RWPE1 (cell line): Measurements from ENCODE around the gene OMA1.

ENCODE experiments used
- CTCF ChIA-PET: fragments of 350-600 bp; sonication (Branson Sonifier 250); formaldehyde crosslinking; extraction: SDS; loops from one replicate; lab custom pipeline; 2021; lab: Yijun Ruan, JAX
- POLR2A ChIA-PET: fragments of 400-600 bp; formaldehyde crosslinking; extraction: SDS; loops from one replicate; lab custom pipeline; 2020; ENCODE audit warnings: antibody characterized with exemption; ENCODE audit not compliant: low non-redundant PET; lab: Yijun Ruan, JAX
- DNase-seq: peaks from one replicate; pipeline ENCODE4 v3.0.0; 2012; ENCODE audit warnings: low spot score
- H3K27ac ChIP-seq: fragments of 450-650 bp; 2 replicates; pipeline ENCODE4 v1.5.1; 2017
- TF ChIP-seq, protein P1 (sequence below): fragments of 450-650 bp; conservative IDR thresholded peaks from 2 replicates; pipeline ENCODE4 v1.5.1; 2017; ENCODE audit warnings: low read depth, mild to moderate bottlenecking

OMA1 gene

DNA sequence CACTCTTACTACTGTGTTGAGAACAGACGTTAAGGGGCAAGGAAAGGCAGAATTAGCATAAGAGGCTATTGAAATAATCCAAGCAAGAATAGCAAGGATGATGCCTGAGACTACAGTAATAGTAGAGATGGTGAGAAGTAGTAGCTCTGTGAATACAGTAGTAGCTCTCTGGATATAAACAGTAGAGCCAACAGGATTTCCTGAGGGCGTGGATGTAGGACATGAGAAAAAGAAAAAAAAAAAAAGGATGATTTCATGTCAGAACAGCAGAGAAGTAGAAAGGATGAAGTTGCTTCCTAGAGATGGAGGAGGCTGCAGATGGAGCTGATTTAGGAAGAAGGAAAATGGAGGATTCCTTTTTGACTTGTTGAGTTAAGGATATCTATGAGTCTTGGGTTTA, 112.3 kb downstream of the OMA1 start:
- no peak for DNase-seq
- H3K27ac ChIP-seq: no peak overlapping the region
- TF ChIP-seq, protein P1, sequence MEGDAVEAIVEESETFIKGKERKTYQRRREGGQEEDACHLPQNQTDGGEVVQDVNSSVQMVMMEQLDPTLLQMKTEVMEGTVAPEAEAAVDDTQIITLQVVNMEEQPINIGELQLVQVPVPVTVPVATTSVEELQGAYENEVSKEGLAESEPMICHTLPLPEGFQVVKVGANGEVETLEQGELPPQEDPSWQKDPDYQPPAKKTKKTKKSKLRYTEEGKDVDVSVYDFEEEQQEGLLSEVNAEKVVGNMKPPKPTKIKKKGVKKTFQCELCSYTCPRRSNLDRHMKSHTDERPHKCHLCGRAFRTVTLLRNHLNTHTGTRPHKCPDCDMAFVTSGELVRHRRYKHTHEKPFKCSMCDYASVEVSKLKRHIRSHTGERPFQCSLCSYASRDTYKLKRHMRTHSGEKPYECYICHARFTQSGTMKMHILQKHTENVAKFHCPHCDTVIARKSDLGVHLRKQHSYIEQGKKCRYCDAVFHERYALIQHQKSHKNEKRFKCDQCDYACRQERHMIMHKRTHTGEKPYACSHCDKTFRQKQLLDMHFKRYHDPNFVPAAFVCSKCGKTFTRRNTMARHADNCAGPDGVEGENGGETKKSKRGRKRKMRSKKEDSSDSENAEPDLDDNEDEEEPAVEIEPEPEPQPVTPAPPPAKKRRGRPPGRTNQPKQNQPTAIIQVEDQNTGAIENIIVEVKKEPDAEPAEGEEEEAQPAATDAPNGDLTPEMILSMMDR: no peak
- CTCF ChIA-PET: interaction anchor here (0.6 kb wide), 1 partner anchor 715 kb away, joined by 3 read pairs; no protein-coding TSS in a partner anchor
- POLR2A ChIA-PET: no interaction called here

DNA sequence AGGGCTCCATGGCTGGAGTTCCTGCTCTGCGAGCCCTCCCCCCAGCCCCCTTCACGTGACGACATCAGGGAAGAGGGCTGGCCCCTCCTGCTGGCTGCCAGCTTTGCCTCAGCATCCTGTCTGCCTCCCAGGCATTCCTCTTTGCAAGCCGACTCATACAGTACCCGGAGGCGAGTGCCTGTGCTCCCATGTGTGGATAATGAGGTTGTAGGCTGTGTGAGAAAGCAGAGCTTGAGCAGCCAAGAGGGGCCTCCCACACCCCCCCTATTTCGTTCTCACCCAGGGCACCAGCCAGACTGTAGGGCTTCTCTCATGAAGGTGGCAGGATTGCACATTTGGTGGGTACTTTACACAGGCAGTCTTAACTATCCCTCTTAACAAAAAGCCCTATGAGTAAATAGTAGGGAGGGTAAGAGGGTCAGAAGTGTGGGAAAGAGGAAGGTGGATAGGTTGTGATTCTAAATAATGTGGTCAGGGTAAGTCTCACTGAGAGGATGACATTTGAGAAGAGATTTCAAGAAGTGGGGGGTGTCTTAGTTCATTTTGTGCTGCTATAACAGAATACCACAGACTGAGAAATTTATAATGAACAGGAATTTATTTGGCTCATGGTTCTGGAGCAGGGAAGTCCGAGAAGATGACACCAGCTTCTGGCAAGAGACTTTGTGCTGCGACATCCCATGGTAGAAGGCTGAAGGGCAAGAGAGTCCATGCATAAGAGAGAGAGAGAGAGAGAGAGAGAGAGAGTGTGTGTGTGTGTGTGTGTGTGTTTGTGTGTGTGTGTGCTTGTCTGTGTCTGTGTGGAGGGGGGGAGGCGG, 113.5 kb downstream of the OMA1 start:
- DNase-seq: no peak
- TF ChIP-seq, protein P1: no peak
- POLR2A ChIA-PET: no interaction called here
- no peak overlapping the region for H3K27ac ChIP-seq
- CTCF ChIA-PET: no interaction called here

DNA sequence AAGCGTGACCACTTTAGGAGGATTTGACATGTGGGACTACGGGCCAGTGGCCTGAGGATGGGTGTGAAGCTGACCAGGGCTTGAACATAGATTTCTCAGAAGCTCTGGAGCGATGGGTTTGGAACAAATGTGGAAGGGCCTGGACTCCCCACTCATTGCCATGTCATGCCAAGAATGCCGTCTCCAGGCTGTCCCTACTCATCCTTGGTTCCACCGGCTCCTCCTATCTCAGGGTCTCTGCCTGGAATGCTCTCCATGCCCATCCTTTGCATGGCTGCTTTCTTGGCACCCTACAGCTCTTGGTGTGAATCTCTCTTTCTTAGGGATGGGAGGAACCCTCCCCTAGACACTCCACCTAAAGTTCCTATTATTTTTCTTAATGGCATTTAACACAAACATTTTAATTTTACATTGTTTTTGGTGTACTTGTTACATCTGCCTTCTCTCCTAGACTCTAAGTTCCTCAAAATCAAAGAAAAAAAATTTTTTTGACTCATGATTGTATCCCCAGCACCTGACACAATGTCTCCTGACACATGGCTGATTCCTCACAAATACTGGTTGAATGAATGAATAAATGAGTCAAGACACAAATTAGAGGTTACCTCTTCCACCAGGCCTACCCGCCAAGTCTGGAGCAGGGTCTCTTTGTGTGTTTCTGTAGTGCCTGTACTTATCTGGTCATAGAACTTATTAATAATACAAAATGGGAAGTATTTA, 114.5 kb downstream of the OMA1 start:
- ChIA-PET POLR2A (no interaction called here), CTCF (interaction anchor here (0.7 kb wide), 1 partner anchor 137 kb away, joined by 3 read pairs; no protein-coding TSS in a partner anchor)
- TF ChIP-seq, protein P1: no peak
- no peak for DNase-seq
- H3K27ac ChIP-seq: no peak overlapping the region
